Fibroblast of peridontal ligament (primary cell): ENCODE data around the gene SCYL1.
A peak's percentile ranks its signal among the peaks of the same experiment; 100 is the strongest.

Experiments used
- DNase-seq: peaks from one replicate; pipeline ENCODE4 v3.0.0-alpha.2; 2010; ENCODE audit errors: extremely low read depth

The SCYL1 gene

DNA sequence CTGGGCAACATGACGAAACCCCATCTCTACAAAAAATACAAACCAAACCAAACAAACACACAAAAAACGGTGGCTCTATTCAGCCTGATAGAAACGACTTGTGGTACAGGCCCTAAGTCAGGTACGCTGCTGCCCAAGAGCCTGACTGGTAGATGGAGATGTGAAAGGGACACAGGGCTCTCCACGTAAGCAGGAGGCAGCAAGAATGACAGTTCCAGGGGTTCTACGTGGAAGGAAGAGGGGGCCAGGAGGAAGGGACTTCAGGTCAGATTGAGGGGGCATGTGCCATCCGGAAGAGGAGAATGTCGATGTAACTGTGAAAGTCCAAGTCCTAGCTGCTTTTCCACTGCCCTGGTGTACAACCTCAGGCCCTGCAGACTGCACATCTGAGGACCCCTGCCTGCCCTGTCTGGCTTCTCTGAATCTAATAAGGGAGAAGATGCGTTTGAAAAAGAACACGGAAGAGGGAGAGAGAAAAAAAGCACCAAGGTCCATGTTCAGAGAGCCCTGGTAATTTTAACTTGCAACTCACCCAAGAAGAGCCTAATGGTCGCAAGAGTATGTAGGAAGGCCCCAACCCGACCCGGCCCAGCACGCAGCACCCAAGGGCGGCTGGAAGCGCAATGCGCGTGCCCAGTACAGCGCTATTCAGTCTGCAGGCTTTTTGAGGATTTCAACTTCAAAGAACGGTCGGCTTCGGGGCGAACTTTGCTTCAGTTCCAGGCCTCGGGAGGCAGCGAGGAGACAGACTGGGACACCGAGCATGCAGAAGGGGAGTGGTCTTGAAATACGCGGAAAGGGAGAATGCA is 44.5 kb downstream of the SCYL1 start:
- no peak for DNase-seq

DNA sequence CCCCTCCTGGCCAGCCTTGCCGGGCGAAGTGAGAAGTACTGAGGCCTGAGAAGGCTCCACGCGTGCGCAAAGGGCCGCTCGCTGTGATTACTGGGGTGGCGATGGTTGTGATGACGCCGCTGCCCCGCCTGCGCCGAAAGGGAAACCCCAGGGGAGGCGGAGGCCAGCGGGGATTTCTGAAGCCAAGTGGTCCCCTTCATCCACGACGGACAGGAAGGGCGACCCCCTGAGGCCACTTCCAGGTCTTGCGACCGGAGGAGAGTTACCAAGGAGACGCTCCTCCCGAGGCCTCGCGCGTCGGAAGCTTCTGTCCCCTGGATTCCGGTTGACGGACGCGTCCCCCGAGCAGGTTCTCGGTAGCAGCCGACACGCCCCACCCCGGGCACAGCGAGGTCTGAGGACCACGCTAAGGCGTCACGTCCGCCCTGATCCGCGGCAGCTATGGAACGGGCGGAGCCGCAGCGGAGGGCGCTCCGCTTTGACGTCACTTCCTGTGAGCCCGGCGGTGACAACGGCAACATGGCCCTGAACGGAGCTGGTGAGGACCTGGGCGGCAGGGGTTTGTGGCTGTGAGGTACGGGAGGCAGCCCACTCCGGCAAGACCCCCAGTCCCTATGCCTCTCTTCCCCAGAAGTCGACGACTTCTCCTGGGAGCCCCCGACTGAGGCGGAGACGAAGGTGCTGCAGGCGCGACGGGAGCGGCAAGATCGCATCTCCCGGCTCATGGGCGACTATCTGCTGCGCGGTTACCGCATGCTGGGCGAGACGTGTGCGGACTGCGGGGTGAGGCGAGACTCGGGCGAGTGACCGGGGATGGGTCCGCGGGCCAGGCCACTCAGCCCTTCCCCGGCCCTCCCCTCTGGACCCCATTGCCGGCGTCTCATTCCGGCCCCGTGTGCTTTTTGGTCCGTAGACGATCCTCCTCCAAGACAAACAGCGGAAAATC is 45.4 kb downstream of the SCYL1 start, which contains the start of gene ZNRD2:
Gene ZNRD2, plus strand, starts transcription at position 505 of the 946 bp plus-strand sequence. Its CDS starts 15 bp downstream, at position 520.
- peak; percentile 96 for DNase-seq

DNA sequence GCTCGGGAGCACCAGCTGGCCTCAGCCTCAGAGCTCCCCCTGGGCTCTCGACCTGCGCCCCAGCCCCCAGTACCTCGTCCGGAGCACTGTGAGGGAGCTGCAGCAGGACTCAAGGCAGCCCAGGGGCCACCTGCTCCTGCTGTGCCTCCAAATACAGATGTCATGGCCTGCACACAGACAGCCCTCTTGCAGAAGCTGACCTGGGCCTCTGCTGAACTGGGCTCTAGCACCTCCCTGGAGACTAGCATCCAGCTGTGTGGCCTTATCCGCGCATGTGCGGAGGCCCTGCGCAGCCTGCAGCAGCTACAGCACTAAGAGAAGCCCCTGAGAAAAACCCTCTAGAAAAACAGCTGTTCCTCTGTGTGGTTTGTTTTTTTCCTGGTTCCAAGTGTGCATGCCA is 46.5 kb downstream of the SCYL1 start:
- no peak for DNase-seq

DNA sequence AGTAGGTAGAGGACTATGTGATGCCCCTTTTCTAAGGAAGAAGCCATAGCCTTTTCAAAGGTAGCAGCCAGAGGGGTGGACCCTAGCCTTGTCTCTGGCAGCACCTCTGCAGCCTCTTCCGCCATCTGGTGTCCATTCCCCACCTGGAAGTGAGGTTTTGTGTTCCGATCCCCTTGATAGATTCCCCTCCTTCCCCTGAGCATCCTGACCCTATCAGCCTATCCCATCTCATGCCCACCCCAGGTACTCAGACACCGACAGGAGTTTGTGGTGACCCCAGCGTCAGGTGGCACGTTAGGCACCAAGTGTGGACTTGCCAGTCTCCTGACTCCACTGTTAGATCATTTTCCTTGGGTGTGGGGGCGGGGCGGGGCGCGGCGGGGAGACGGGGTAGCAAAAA is 47.1 kb downstream of the SCYL1 start:
- DNase-seq: peak; percentile 45

DNA sequence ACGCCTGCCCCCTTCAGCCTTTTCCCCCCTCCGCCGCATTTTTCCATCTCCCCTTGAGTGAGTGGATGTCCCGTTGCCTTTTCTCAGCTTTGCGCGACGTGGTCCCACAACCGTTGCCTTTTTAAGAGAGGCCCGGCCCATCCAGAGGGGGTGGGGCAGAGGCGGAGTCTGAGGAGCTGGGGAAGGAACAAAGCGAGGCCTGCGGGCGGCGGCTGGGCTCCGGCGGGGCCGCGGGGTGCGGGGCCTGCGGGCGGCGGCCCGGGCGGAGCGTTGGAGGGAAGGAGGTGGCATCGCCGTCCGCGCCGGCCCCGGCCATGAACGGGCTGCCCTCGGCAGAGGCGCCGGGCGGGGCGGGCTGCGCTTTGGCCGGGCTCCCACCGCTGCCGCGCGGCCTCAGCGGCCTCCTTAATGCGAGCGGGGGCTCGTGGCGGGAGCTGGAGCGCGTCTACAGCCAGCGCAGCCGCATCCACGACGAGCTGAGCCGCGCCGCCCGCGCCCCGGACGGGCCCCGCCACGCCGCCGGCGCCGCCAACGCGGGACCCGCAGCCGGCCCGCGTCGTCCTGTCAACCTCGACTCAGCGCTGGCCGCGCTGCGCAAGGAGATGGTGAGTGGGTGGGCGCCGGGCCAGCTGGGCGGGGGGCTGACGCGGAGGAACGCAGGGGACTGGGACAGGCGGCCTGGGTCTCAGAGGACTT is 47.6 kb downstream of the SCYL1 start, which contains the start of gene FAM89B:
Gene FAM89B, plus strand, starts transcription at position 183 of the 696 bp plus-strand sequence. Its CDS starts 132 bp downstream, at position 315.
- DNase-seq: peak; percentile 79

DNA sequence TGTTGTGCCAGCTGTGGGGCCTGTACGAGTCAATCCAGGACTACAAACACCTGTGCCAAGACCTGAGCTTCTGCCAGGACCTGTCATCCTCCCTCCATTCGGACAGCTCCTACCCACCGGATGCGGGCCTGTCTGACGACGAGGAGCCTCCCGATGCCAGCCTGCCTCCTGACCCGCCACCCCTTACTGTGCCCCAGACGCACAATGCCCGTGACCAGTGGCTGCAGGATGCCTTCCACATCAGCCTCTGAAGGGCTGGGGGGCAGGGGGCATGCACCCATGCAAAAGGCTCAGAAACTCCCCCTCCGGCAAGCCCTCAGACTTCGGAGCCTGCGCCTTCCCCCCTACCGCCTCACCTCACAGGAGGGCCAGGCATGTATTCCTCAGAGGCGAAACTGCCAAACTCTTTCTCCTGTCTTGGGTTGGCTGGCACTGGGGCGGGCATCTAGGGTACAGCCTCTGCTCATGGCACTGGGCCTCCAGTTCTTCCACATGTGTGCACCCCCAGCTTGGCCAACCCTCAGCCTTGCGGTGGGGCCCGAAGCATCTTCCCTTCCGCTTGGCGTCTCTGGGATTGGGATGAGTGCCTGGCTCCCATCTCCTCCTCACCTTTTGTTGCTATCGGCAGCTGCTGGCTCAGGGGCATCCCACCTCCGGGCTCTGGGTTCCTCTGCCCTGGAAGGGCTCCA is 48.7 kb downstream of the SCYL1 start:
- no peak for DNase-seq

DNA sequence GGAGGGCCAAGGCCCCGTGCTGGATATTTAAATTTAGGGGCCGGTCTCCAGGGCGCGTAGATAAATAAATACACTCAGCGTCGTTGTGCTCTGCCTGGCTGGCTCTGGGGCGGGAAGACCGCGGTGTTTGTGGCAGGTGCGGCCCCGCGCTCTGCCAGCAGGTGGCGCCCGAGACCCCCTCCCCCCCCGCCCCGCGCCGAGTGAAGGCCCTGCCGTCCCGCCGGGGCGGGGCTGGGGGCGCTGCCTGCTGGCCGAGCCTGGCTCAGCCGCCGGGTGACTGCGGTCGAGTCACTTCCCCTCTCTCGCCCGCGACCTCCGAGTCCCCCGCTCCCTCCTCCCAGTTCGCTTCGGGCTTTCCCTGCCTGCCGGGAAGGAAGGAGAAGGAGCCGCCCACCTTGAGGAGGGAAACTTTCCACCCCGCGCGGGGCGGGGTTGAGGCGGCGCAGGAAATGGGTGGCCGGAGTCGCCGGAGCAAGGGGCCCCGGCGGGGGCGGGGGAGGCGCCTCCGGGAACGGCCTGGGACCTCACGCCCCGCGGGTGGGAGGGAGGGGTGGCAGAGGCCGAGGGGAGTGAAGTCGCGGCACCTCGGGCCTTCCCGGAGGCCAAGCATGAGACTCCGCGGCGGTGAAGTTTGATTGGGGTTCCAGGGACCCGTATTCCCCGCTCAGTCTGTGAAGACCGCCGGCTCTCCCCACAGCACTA is 49.4 kb downstream of the SCYL1 start:
- DNase-seq: peak; percentile 90

DNA sequence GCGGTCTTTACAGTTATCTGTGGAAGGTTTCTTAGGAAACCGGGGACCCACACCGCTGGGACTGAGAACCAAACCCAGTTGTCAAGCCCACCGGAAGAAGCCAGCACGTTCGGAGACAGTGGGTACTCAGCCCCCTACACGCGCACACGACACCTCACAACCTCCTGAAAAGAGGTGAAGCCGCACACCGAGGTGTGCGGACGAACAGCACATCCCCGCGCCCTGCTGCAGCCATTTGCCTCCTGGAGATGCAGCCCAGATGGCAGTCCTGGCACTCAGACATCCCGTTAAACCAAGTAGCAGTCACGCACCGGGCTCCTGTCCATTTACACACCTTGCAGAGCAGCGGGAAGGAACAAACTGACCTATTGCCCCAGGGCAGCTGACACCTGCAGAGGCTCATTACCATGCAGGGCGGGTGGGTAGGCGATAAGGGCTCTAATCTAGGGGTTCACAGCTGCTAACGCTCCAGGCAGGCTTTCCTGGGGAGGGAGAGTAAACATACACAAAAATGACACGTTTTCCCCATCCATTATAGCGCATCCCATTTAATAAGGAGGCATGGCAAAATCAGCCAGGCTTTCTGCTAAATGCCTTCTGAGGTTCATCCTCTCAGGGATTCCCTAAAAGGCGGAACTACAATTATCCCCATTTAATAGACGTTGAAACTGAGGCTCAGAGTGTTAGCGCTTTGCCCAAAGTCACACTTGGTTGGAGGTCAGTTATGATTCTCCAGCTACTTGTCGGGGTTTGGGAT is 50.1 kb downstream of the SCYL1 start:
- DNase-seq: no peak

DNA sequence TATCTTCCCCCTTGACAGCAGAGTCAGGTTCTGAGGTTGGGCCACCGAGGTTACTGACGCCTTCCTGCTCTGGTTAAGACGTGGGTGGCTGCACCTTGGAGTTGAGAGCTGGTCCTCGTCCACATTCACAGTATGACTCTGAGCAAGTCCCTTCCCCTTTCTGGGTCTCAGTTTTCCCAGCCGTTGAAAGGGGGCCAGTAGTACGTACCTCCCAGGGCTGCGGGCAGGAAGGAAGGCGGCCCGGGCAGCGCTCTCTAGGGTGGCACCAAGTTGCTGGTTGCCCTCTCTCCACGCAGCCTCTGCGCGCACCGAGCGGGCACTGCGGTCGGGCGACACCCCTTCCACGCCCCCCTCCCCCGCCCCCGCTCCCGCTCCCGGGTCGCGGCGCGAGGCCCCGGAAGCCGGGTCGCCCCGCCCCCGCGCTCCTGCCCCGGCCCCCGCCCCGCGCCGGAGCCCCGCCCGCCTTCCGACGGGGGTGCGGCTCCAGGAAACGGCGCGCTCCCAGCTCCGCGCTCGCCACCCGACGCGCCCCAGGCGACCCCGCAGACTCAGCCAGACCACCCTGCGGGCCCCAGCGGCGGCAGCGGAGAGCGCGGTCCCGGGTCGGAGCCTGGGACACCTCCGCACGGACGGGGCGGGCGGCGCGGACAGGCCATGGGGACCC is 50.8 kb downstream of the SCYL1 start, which contains the start of gene EHBP1L1:
Gene EHBP1L1, plus strand, starts transcription at position 486 of the 664 bp plus-strand sequence. CDS start 250 bp downstream, outside the sequence.
- peak; percentile 45 for DNase-seq

DNA sequence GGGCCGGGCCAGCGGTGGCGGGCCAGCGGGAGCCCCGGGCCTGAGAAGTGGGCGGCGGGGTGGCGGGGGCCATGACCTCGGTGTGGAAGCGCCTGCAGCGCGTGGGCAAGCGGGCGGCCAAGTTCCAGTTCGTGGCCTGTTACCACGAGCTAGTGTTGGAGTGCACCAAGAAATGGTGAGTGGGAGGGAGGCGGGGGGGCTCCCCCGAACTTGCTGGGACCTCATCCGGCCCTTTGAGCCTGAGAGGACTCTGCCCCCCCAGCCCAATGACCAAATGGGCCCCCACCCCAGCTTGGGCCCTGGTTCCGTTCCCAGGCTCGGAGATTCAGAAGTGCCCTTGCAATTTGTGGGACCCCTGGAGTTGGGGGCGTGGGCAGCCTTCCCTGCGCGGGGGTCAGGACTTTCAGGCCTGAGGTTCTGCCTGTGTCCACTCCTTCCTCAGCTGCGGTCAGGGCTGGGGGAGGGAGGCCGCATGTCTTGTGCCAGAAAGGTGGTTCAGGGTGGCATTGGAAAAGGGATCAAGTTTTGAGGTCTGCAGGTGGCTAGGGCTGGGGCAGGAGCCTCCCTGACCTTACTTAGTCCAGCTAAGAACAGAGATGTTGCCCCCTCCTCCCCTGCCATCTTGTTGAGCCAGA is 51.5 kb downstream of the SCYL1 start:
- DNase-seq: no peak

DNA sequence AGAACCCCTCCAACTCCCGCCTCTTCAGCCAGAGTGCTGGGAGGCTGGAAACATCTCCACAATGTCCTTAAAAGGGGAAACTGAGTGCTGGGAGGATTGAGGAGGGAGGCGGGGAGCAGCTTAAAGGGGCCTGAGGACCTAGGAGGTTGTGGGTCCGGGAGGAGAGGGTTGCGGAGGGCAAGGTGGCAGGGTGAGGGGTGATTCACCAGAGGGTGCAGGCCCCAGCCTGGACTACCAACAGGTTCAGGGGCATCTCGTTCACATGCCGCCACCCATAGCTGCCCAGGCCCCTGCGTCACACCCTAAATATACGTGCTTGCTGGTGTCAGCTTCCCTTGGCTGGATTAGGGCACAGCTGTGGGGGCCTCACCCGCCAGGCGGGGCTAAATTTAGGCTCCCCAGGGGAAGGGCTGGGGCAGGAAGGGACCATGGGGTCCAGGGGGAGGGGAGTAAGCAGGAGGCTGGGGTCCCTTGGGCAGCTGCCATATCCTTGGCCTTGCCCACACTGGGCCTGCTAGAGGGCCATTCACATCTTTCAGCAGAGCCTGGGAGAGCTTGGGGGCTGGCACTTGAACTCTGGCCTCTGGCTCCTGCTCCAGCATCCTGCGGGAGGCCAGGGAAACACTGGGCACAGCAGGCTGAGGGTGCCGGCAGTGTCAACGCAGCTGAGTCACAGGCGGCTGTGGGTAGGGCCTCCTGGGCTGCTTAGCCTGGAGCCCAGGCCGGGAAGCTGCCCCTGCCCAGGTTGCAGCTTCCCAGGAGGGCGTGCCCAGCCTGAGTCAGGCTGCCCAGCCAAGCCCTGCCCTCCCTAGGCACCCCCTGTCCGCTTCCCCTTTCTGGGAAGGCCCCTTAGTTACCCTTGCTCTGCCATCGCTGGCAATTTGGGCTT is 52.2 kb downstream of the SCYL1 start:
- peak; percentile 58 for DNase-seq

DNA sequence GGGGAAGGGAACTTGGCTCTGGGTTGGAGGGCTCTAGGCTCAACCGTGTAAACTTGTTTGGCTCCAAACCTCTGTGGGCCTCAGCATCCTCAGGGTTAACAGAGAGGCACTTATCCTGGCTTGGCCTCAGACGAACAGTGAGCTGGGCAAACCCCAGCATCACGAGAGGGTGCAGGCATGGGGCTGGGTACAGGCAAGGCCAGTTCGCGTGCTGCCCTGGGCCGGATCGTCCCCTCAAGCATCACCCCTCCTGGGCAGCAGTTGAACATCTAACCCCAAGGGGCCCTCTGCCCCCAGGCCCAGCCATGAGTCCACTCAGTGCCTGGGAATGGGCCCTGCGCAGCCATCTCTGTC is 52.9 kb downstream of the SCYL1 start:
- DNase-seq: no peak

DNA sequence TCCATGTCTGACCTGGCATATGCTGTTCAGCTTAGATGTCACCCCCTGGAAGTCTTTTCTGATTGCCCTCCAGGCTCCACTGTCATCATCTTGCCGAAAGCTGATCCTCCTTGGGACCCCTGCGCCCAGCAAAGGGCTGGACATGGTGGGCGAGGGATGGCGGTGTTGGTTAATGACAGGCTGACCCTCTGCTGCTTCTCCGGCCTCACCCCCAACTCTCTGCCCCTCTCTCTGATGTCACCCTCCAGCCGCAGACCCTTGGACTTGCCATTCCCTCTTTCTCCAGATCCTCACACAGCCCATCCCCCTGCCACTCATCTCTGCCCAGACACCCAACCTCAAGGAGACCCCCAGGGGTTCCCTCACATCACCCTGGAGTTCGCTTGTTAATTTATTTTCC is 53.3 kb downstream of the SCYL1 start:
- DNase-seq: no peak

DNA sequence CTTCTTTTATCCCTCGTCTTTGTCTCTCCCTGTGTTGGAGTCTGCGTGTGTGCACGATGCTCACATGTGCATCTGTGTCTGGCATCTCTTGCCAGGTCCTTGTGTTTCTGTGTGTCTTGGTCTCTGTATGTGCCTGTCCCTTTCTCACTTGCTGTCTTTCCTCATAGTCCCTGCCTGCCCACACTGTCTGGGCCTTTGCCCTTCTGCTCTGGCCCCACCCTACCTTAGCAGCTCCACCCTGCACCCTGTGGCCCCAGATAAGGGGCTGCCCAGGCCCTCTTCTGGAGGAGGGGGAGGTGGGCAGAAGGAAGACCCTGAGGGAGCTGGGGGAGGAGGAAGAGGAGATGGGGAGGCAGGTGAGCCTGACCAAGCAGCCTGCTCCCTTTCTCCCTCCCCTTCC is 53.8 kb downstream of the SCYL1 start:
- DNase-seq: no peak

DNA sequence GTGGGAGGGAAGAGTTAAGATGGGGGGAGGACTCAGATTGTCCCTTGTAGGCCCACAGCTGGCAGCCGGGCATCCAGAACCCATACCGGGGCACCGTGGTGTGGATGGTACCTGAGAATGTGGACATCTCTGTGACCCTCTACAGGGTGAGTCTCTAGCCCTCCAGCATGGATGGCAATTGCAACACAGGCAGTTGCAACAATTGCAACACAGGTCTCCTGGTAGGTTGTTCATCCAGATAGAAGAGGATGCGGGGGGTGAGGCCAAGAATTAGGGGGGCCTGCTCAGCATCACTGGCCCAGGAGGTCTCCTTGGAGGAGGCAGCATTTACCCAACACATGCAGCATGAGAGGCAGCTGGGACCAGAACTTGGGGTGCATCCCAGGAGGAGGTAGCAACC is 54.4 kb downstream of the SCYL1 start:
- DNase-seq: no peak

DNA sequence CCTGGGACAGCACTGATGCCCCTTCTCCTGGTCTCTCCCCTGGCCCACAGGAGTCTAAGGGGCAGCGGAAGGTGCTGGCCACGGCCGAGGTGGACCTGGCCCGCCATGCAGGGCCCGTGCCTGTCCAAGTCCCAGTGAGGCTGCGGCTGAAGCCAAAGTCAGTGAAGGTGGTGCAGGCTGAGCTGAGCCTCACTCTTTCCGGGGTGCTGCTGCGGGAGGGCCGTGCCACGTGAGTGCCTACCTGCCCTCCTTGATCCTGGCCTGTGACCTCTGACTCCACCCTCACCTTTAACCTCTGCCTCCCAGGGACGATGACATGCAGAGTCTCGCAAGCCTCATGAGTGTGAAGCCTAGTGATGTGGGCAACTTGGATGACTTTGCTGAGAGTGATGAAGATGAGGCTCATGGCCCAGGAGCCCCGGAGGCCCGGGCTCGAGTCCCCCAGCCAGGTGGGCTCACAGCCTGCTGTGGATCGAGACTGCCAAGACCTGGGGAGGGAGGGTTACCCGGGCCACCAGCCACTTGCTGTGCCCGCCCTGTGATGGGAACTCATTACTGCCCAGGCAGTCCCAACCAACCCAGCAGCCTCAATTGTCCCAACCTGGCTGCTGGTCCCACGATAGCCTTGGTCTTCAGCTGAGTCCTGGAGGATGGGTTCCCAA is 55.3 kb downstream of the SCYL1 start:
- DNase-seq: no peak

DNA sequence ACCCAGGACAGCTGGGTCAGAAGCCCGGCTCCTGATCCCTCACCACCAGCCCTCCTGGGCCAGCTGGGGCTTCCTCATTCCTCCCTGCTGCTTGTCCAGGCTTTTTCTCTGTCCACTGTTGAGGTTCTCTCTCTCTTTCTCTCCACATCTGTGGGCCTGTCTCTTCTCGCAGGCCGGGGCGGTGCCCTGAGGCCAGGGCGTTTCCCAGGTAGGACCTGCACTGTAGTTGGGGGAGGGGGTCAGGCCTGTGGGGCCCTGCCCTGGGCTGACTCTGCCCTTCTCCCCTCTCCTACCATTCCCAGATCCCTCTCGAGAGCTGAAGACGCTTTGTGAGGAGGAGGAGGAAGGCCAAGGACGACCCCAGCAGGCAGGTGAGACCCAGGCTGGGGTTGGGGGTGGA is 55.9 kb downstream of the SCYL1 start:
- no peak for DNase-seq
